Measurements from ENCODE around the gene GRIK4.
A peak's percentile ranks its signal among the peaks of the same experiment; 100 is the strongest.
"Not testable (repeated sequence)": the region's sequence is repeated elsewhere in the genome, so short reads cannot be mapped to it uniquely, and the experiment has no call there.

Gene GRIK4

GRCh38 chr11:121023848-121024751, 512.6 kb downstream of the GRIK4 start, which contains the start of gene TBCEL:
TBCEL (plus strand) TSS chr11:121024102; CDS start chr11:121045691, 21,589 bp downstream.
- peak; percentile 61 to 78 (median 69) for DNase-seq (ENCODE audit: low read depth in 2 of 3, low spot score in 1 of 3)

- DNase-seq (ENCODE audit: low read depth in 2 of 3, low spot score in 1 of 3): no peak
Measured at GRCh38 chr11:121024989-121025388, 513.4 kb downstream of the GRIK4 start.

DNA sequence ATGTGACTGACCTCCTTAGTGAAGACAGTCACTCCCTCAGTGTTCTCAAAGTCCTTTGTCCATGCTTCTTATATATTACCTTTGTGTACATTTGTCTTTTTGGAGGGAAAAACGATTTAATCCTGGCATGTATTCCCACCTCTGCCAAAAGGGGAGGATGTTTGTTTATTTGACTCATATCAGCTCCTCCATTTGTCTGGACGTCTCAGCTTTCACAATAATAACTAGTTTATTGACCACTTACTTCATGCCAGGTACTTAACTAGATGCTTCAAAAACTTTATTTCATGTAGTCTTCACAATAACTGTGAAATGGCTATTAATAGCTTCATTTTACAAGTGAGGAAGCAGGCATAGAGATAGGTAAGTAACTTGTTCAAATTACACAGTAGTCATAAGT, 517.6 kb downstream of the GRIK4 start:
- no peak for DNase-seq (ENCODE audit: low read depth in 2 of 3, low spot score in 1 of 3)

DNA sequence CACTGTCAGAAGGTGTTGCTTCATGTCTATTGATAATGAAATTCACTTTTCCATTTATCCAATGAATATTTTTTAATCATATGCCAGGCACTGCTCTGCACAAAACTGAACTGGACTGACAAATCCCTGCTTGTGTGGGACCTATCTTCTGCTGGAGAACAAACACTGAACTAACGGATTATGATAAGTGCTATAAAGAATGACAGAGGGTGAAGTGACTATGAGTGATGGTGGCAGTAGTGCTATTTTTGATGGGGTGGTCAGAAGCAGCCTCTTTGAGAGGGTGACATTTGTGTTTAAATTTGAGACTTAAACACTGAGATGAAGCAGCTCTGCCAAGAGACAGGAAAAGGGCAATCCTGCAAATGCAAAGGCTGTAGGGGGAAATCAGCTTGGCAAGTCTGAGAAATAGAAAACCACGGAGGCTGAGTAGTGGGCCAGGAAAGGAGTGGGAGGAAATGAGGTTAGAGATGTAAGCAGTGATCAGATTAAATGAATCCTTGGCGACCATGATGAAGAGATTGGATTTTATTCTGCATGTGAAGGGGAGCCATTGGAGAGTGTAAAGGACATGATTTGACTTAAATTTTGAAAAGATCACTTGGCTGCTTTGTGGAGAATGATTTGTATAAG, 518.4 kb downstream of the GRIK4 start:
- no peak for DNase-seq (ENCODE audit: low read depth in 2 of 3, low spot score in 1 of 3)

- DNase-seq (ENCODE audit: low read depth in 2 of 3, low spot score in 1 of 3): no peak
Measured at GRCh38 chr11:121031167-121031566, 519.6 kb downstream of the GRIK4 start.

DNA sequence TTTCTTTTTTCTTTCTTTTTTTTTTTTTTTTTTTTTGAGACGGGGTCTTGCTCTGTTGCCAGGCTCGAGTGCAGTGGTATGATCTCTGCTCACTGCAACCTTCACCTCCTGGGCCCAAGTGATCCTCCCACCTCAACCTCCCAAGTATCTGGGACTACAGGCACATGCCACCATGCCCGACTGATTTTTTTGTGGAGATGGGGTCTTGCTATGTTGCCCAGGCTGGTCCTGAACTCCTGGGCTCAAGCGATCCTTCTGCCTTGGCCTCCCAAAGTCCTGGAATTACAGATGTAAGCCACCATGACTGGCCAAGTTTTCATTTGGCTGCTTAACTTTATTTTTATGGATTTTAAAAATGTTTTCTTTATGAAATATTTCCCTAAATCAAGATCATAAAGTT, 520.1 kb downstream of the GRIK4 start:
- not testable (repeated sequence) for DNase-seq (ENCODE audit: low read depth in 2 of 3, low spot score in 1 of 3)

GRCh38 chr11:121032546-121032945, 521.0 kb downstream of the GRIK4 start:
- DNase-seq (ENCODE audit: low read depth in 2 of 3, low spot score in 1 of 3): no peak

GRCh38 chr11:121033635-121034034, 522.1 kb downstream of the GRIK4 start:
- DNase-seq (ENCODE audit: low read depth in 2 of 3, low spot score in 1 of 3): no peak

DNA sequence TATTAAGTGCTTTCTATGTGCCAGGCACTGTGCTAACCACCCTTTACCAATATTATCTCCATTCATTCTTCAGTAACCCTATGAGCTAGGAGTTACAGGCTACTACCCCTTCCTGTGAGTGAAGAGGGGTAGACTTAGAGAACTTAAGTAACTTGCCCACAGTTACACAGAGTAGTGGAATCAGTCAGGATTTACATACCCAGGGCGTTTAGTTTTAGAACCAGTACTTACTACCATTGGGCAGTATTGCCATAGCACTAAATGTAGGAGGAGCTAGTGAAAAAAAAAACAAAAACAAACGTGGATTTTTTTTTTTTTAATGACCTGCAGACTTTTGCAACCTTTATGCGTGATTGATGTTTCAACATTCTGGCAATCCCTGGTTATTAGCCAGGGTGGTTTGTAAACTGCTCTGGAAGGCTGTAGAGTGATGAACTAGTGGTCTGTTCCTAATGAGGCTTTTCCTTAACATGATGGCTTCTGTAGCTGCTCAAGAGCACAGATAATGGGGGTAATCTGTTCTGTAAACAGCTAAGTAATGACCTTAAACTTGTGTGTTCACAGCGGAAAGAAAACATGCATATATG, 523.7 kb downstream of the GRIK4 start:
- no peak for DNase-seq (ENCODE audit: low read depth in 2 of 3, low spot score in 1 of 3)

DNA sequence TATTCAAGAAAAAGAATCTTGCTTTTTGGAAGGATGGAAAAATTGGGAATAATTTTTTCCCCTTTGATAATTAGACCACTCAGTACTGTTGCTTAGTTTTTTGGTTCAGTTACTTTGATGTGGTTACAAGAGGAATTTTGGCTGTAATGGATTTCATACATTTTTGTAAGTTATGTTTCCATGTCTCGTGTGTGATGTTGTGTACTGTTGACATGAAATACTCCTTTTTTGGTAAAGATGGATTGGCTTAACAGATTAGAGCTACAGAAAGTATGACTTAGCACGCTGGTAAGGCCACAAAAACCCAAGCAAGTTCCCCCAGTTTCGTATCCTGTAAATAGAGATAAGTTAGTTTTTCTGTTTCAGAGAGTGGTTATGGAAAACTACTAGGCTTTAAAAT, 524.2 kb downstream of the GRIK4 start:
- no peak for DNase-seq (ENCODE audit: low read depth in 2 of 3, low spot score in 1 of 3)

DNA sequence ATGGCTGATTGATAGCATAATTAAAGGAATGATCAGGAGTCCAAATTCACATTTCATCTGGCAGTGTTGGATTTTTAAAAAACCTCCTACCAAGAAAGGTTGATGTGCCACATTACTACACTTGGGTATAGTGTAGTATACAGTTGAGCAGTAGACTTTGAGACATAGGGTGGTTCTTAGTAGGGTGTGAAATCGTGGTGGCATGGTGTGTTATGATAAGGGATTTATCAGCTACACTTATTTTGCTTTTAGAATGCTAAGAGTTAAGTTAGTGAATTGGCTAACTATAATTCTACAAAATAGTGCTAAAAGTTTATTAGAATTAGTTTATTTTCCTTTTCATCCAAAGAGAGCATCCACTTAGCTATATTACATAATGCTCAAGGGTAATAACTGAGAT, 525.5 kb downstream of the GRIK4 start:
- no peak for DNase-seq (ENCODE audit: low read depth in 2 of 3, low spot score in 1 of 3)

Data from stimulated activated CD4-positive, alpha-beta T cell treated with anti-CD3 and anti-CD28 coated beads, Interleukin-12 subunit alpha, Interleukin-12 subunit beta, amount 100 ng/mL, for 48 hours (primary cell).